Left forelimb (tissue), 1 donor: ENCODE measurements around the gene UBAP2L.
"Not testable (repeated sequence)": the region's sequence is repeated elsewhere in the genome, so short reads cannot be mapped to it uniquely, and the experiment has no call there.

Experiments
- DNase-seq: peaks from one replicate; pipeline ENCODE4 v3.0.0-alpha.2; 2018; ENCODE audit warnings: low spot score

Gene UBAP2L

GRCh38 chr1:154312229-154313065, 91.7 kb downstream of the UBAP2L start:
- not testable (repeated sequence) for DNase-seq

GRCh38 chr1:154313066-154313356, 92.3 kb downstream of the UBAP2L start:
- no peak for DNase-seq

GRCh38 chr1:154314226-154314625, 93.5 kb downstream of the UBAP2L start:
- DNase-seq, result not testable (repeated sequence)

- no peak for DNase-seq
Measured at GRCh38 chr1:154316704-154317103, 95.9 kb downstream of the UBAP2L start.

GRCh38 chr1:154318386-154318785, 97.6 kb downstream of the UBAP2L start:
- DNase-seq, result no peak
